B cell (primary cell): ENCODE measurements around the gene C19orf53.

ENCODE experiments used
- EZH2 ChIP-seq: IDR thresholded peaks from 2 replicates; pipeline ENCODE4 v1.6.1; 2012; ENCODE audit warnings: borderline replicate concordance, low read depth, mild to moderate bottlenecking, moderate library complexity, low read length; ENCODE audit not compliant: insufficient read depth, poor library complexity, severe bottlenecking
- TF ChIP-seq, protein P1 (sequence below): fragments of 200-600 bp; IDR thresholded peaks from one replicate; pipeline ENCODE4 v1.8.0; 2022; ENCODE audit warnings: antibody characterized with exemption, mild to moderate bottlenecking

DNA sequence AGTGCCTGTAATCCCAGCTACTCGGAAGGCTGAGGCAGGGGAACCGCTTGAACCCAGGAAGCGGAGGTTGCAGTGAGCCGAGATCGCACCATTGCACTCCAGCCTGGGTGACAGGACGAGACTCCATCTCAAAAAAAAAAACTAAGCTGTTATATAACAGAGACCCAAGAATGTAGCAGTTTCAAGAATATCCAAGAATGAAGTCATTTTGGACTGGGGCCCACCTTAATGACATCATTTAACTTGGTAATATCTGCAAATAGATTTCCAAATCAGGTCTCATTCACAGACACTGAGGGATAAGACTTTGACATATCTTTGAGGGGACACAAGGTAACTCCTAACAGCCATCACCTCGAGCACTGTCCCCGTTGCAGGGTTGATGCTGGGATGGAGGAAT lies 46.5 kb upstream of the C19orf53 start:
- TF ChIP-seq, protein P1, sequence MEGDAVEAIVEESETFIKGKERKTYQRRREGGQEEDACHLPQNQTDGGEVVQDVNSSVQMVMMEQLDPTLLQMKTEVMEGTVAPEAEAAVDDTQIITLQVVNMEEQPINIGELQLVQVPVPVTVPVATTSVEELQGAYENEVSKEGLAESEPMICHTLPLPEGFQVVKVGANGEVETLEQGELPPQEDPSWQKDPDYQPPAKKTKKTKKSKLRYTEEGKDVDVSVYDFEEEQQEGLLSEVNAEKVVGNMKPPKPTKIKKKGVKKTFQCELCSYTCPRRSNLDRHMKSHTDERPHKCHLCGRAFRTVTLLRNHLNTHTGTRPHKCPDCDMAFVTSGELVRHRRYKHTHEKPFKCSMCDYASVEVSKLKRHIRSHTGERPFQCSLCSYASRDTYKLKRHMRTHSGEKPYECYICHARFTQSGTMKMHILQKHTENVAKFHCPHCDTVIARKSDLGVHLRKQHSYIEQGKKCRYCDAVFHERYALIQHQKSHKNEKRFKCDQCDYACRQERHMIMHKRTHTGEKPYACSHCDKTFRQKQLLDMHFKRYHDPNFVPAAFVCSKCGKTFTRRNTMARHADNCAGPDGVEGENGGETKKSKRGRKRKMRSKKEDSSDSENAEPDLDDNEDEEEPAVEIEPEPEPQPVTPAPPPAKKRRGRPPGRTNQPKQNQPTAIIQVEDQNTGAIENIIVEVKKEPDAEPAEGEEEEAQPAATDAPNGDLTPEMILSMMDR = no peak
- no peak for TF ChIP-seq EZH2
